Skeletal muscle tissue (tissue), 5 donors: ENCODE data around the gene ETFDH. TPM values are rescaled to one million over a fixed set of nuclear protein-coding genes. Genes with fewer than 3 reads are reported as not detected.
"Not testable (repeated sequence)": the region's sequence is repeated elsewhere in the genome, so short reads cannot be mapped to it uniquely, and the experiment has no call there.

Experiments used
- H3K27ac ChIP-seq: one replicate; pipeline ENCODE4 v1.7.0; 2013; ENCODE audit warnings: mild to moderate bottlenecking, low read depth, low read length, inconsistent platforms
- H3K27me3 ChIP-seq, 3 donors: one replicate each; pipeline ENCODE4 v1.7.0; 2013; ENCODE audit warnings: low read length in 3 of 3; ENCODE audit not compliant: control insufficient read depth in 3 of 3, insufficient read depth in 3 of 3
- H3K36me3 ChIP-seq, 3 donors: one replicate each; pipeline ENCODE4 v1.7.0; 2013; ENCODE audit warnings: low read length in 3 of 3; ENCODE audit not compliant: control insufficient read depth in 3 of 3, insufficient read depth in 3 of 3
- H3K4me1 ChIP-seq, 3 donors: one replicate each; pipeline ENCODE4 v1.7.0; 2013; ENCODE audit warnings: low read length in 3 of 3, mild to moderate bottlenecking in 3 of 3; ENCODE audit not compliant: control insufficient read depth in 3 of 3, insufficient read depth in 3 of 3
- H3K4me3 ChIP-seq, 3 donors: one replicate each; pipeline ENCODE4 v1.7.0; 2013; ENCODE audit warnings: low read length in 3 of 3
- H3K9ac ChIP-seq, 3 donors: one replicate each; pipeline ENCODE4 v1.7.0; 2013; ENCODE audit warnings: low read length in 3 of 3, mild to moderate bottlenecking in 3 of 3, moderate library complexity in 2 of 3, low read depth in 1 of 3
- H3K9me3 ChIP-seq, 3 donors: one replicate each; pipeline ENCODE4 v1.7.0; 2013; ENCODE audit warnings: low read length in 3 of 3; ENCODE audit not compliant: control insufficient read depth in 3 of 3
- small RNA-seq: library from RNA; depleted of rRNA; stranded (forward); fragments of <200 nt; gene quantifications from one replicate; pipeline ENCODE3, GENCODE V24; 2014
- total RNA-seq: library from RNA; depleted of rRNA; stranded (reverse); fragments of >200 nt; gene quantifications from one replicate; pipeline ENCODE4 v1.2.3, GENCODE V29; 2014
- donor health status: Osteomylitis.

The ETFDH gene
- total RNA-seq, 1 donor from 2014 or later: 23.0 TPM

DNA sequence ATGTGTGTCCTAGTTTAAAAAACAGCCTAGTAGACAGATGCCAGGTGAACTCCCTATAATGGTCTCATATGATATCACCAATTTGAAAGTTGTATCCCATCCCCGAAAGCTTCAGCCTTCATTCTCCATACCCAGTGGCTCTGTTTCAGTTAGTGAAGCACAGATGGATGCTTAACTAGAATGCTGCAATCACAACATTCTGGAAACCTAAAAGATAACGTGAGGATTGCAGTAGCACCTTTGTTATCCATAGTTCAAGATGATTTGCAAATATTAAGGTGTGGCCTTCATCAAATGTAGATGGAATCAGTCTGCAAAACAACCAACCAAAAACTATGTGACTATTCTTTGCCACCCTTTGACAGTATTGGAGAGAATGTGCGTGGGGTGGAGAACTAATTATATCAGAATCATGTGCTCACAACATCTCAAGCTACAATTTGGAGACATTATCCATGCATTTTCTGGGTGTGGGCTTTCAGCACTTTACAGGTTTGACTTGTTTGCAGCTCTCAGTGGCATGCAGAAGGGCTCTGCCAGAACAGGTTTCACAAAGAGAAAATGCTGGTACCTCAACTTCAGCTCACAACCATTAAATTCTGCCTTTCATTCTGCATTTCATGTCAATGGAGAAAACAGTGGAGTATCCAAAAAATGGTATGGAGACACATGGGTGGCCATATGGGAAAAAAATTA lies 69.4 kb downstream of the ETFDH start:
- Histone ChIP-seq H3K27ac (no peak overlapping the region), H3K36me3 (no peaks in the 10 kb centered on the region), H3K9ac (no peak overlapping the region), H3K9me3 (no peaks in the 10 kb centered on the region), H3K4me1 (no peaks in the 10 kb centered on the region), H3K4me3 (no peak overlapping the region), H3K27me3 (no peaks in the 10 kb centered on the region)

DNA sequence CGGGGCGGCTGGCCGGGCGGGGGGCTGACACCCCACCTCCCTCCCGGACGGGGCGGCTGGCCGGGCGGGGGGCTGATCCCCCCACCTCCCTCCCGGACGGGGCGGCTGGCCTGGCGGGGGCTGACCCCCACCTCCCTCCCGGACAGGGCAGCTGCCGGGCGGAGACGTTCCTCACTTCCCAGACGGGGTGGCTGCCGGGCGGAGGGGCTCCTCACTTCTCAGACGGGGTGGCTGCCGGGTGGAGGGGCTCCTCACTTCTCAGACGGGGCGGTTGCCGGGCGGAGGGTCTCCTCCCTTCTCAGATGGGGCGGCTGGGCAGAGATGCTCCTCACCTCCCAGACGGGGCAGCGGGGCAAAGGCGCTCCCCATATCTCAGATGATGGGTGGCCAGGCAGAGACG lies 74.4 kb downstream of the ETFDH start:
- H3K9ac ChIP-seq, H3K9me3 ChIP-seq, H3K27me3 ChIP-seq, H3K36me3 ChIP-seq, H3K4me3 ChIP-seq, H3K4me1 ChIP-seq, H3K27ac ChIP-seq: not testable (repeated sequence)

DNA sequence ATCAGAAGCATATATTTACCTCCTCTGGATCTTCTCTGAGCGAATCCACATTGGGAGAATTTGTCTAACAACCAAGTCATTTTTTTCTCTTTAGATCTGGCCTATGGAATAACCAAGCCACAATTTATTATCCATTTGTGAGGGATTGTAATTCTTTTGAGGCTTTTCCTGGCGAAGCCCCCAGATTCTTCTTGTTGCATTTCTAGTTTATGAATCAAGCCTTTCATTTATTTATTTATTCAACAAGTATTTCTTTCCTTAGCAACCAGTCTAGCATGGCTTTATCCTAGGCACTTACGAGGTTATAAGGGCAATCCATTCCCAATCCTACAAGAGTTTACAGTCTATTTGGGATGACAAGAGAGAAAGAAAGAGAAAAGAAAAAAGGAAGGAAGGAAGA lies 78.3 kb downstream of the ETFDH start:
- H3K27me3 ChIP-seq: no peaks in the 10 kb centered on the region
- H3K9ac ChIP-seq: no peak overlapping the region
- no peak overlapping the region for H3K4me3 ChIP-seq
- H3K4me1 ChIP-seq: no peaks in the 10 kb centered on the region
- H3K9me3 ChIP-seq: no peaks in the 10 kb centered on the region
- no peak overlapping the region for H3K27ac ChIP-seq
- no peaks in the 10 kb centered on the region for H3K36me3 ChIP-seq

DNA sequence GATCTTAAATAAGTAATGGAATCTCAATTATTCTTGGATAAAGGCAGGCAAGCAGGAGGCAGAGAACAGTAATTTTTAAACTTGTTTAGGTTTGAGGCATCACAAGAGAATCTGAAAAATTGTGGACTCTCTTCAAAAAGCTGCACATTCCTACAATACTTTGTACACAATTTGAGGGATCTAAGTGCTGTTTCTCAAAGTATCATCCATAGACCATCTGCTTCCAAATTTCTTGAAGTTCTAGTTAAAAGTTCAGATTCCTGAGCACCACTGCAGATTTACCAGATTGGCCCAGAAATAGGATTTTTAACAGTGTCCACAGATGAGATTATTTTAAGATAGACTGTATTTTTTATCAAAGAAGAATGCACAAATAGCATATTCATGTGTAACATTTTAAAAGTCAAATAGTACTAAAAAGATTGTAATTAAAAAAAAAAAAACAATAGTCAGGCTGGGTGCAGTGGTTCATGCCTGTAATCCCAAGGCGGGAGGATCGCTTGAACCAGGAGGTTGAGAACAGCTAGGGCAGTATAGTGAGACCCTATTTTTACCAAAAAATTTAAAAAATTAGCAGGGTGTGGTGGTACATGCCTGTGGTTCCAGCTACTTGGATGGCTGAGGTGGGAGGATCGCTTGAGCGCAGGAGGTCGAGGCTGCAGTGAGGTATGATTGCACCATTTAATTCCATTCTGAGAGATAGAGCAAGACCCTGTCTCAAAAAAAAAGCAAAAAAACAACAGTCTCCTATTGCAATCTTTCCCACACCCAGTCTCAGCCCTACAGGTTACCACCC lies 82.5 kb downstream of the ETFDH start:
- Histone ChIP-seq H3K4me3 (no peak overlapping the region), H3K27ac (no peak overlapping the region), H3K36me3 (no peaks in the 10 kb centered on the region), H3K27me3 (no peaks in the 10 kb centered on the region), H3K4me1 (no peaks in the 10 kb centered on the region), H3K9me3 (no peaks in the 10 kb centered on the region), H3K9ac (no peak overlapping the region)

DNA sequence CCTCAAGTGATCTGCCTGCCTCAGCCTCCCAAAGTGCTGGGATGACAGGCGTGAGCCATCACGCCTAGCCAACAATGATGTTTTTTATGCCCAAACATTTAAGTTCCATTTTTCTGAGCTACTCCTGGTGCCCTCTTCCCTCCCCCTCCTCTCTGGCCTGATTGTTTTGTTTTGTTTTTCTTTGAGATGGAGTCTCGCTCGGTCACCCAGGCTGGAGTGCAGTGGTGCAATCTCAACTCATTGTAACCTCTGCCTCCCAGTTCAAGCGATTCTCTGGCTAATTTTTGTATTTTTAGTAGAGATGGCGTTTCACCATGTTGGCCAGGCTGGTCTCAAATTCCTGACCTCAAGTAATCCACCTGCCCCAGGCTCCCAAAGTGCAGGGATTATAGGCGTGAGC lies 83.7 kb downstream of the ETFDH start:
- H3K27ac ChIP-seq, H3K27me3 ChIP-seq, H3K4me3 ChIP-seq, H3K9me3 ChIP-seq, H3K9ac ChIP-seq, H3K4me1 ChIP-seq, H3K36me3 ChIP-seq: not testable (repeated sequence)

DNA sequence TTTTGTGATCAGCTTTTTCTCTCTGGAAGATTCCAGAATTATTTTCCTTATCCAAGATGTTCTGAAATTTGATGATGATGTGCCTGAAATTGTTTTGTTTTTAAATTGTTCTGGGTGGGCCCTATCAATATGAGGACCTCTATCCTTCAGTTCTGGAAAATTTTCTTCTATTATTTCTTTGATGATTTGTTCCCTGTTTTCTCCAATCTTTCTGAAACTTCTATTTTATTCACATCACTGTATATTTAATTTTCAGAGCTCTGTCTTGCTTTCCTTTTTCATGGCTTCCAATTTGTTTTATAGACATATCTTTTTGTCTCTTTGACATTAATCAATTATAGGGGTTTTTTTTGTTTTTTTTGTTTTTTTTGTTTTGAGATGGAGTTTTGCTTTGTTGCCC lies 84.5 kb downstream of the ETFDH start:
- Histone ChIP-seq H3K9ac (no peak overlapping the region), H3K27ac (no peak overlapping the region), H3K27me3 (no peaks in the 10 kb centered on the region), H3K9me3 (no peaks in the 10 kb centered on the region), H3K4me1 (no peaks in the 10 kb centered on the region), H3K4me3 (no peak overlapping the region), H3K36me3 (no peaks in the 10 kb centered on the region)

DNA sequence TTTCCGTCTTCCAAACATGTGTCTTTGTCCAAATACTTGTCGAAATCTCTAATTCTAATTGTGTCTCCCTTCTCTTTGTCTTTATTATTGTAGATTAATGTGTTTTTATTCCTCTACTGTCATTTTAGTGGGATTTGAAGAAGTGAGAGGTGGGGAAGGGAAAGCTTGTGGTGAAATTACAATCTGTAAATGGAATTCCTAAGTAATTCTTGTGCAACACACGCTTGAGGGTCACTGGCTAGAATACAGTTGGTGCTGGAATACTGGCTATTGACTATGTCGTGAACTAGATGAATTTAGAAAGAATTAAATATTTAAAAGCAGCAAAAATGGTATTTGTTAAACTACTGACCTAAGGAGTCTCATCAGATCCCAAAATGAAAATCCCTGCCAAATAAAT lies 86.0 kb downstream of the ETFDH start:
- no peaks in the 10 kb centered on the region for H3K27me3 ChIP-seq
- H3K4me1 ChIP-seq: no peaks in the 10 kb centered on the region
- H3K9ac ChIP-seq: no peak overlapping the region

DNA sequence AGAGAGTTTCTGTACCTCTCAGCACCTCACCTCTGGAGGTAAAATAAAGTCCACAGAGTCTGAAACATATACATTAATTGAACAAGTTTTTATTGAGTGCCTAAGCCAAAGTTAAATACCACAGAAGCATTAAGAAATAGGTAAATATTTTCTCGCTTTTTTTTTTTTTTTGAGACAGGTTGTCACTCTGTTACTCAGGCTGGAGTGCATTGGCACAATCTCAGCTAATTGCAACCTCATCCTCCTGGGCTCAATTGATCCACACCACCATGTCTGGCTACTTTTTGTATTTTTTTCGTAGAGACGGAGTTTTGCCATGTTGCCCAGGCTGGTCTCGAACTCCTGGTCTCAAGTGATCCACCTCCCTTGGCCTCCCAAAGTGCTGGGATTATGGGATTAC lies 86.6 kb downstream of the ETFDH start:
- no peaks in the 10 kb centered on the region for H3K36me3 ChIP-seq
- H3K27me3 ChIP-seq: no peaks in the 10 kb centered on the region
- H3K9ac ChIP-seq: no peak overlapping the region
- H3K4me3 ChIP-seq: no peak overlapping the region
- no peaks in the 10 kb centered on the region for H3K4me1 ChIP-seq
- H3K27ac ChIP-seq: no peak overlapping the region
- no peaks in the 10 kb centered on the region for H3K9me3 ChIP-seq

More for the DNA sequence above, 86.0 kb downstream of the ETFDH start:
- Histone ChIP-seq H3K4me3 (no peak overlapping the region), H3K36me3 (no peaks in the 10 kb centered on the region), H3K9me3 (no peaks in the 10 kb centered on the region), H3K27ac (no peak overlapping the region)

Small RNA genes lying within 50 kb of the gene (small RNA-seq; reads per million reads assigned to genes)
- not detected for gene RF00012

Other genes starting within 250 kb of the ETFDH start
- gene RXFP1, start 150.4 kb upstream of the ETFDH start, total RNA-seq: 0.52 TPM
- gene C4orf46, start 409 bp upstream of the ETFDH start, total RNA-seq: 16.2 TPM
- 24.0 TPM for gene PPID, start 51.1 kb downstream of the ETFDH start, total RNA-seq
- 21.4 TPM for gene FNIP2, start 96.7 kb downstream of the ETFDH start, total RNA-seq